ENCODE data around the gene HERC2. TPM values are rescaled to one million over a fixed set of nuclear protein-coding genes. Genes with fewer than 3 reads are reported as not detected.

The HERC2 gene
- total RNA-seq, 1 donor from 2014 or later, result 40.3 TPM

GRCh38 chr15:28098360-28098765 is 223.6 kb downstream of the HERC2 start:
- DNase-seq (ENCODE audit: low read depth in 2 of 2), result no peak

DNA sequence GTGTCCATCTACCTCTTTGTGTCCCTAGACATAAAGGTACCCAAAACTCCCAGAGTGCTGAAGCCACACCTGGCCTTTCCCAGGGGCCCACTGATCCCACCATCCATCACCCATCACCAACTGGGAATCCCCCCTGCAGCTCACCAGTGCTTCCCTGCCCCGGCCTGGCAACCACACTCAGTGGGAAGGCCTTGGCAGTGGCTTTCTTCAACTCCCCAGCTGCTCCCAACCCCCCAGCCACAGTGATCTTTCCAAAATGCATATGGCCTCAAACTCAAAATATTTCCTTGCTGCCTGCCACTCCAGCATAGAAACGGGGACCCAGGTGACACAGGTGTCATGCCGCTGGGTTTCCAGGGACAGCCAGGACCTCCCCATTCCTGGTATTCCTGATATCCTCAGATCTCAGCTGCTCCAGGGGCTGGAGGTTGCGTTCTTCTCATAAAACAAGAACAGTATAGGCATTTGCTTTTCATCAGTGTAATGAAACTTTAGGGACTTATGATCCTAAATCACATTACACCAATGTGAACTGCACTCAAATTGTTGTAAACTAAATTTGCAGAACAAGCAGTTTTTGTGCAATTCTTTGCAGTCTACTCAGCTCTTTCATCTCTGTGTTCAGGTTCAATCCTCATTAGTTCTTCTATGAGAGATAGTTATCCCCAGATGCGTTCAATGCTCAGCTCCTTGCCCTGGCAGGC is 224.2 kb downstream of the HERC2 start:
- no peak for DNase-seq (ENCODE audit: low read depth in 2 of 2)

DNA sequence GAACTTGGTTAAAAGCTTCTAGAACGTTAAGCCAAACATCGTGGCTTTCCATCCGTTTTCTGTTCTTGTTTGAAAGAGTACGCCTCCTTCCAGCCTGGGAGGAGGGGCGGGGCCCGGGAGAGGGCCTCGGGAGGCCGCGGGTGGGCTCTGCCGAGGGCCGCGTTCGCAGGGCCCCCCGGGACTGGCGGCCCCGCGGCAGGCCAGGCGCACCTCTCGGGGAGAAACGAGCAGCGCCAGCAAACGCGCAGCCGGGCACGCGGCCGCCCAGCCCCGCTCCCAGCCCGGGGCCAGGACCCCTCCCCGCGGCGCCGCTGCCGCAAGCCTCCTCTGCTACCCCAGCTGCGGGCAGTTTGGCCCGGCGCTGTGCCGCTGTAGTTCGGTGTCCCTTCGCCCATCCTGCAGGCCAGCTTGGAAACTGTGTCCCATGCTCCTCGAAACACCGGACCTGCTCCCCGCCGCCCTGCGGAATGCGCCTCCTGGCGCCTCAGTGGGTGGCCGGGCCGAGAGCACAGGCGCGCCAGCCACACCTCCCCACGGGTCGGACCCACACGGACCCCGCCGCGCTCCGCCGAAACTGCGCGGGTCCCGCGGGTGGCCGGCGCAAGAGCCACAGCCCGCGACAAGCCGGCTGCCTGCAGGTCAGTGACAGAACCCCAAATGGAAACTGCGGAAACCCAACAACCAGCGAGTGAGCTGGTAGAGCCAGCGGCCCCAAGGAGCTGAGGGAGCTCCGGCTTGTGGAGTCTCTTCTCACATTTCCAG is 225.1 kb downstream of the HERC2 start:
- no peak for DNase-seq (ENCODE audit: low read depth in 2 of 2)

GRCh38 chr15:28096411-28096669 is 225.6 kb downstream of the HERC2 start:
- no peak for DNase-seq (ENCODE audit: low read depth in 2 of 2)

DNA sequence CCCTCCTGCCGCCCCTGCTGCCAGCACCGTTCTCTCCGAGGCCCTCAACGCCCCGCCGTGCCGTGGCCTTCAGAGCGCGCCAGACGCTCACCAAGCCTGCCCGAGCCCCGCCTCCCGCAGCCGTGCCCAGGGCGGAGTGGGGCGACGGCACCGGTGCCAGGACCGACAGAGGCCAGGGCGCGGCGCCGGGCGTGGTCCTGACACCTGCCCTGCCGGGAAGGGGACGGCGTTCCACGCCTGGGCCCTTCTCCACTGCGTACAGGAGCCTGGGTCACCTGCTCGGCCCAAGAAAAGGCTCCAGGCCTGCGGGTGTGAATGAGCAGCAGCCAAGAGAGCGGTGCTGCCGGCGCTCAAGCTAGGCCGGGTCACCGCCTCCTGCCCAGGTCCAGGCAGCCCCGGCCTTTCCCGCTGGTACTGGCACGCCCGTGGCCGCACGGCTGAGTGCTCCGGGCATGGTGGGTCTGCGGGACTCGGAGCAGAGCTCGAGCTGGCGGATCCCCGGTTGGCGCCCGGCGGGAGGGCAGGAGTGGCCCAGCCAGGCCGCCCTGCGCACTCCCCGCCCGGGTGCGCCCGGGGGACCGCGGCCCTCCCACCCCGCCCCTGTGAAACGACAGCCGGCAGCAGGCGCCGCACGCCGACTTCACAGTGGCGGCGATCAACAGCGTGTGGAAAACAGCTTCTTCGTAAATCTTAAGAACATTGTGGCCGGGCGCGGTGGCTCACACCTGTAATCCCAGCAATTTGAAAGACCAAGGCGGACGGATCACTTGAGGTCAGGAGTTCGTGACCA is 227.1 kb downstream of the HERC2 start:
- DNase-seq (ENCODE audit: low read depth in 2 of 2), result peak in 1 of 2 donors; percentile 15

DNA sequence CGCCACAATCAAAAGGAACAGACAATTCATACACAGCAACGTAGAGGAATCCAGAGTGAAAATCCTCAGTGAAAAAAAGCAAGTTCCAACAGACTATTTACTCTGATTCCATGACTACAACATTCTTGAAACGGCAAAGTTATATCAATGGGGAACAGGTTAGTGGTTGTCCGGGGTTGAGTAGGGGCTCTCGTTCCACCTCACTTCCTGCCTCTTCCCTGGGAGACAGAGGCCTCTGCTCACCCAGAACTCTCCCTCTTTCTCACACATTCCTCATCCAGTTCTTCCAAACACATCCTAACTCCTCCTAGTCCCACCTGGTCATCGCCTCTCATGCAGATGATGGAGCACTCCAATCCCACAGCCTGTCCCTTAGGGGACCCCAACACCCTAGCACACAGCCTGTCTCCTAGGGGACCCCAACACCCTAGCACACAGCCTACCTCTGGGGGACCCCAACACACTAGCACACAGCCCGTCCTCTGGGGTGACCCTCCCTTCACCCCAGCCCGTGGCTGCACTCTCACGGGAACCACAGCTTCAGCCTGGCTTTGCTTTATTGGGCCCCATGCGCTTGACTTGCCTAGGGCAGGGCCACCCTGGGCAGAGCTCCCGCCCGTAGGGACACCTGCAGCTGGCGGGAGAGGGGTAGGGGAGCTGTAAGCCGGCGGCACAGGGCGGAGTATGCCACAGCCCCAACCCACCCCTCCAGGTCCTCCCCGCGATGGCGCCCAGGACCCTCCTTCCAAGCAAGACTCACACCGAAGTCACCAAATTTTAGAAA is 228.0 kb downstream of the HERC2 start:
- DNase-seq (ENCODE audit: low read depth in 2 of 2), result no peak

DNA sequence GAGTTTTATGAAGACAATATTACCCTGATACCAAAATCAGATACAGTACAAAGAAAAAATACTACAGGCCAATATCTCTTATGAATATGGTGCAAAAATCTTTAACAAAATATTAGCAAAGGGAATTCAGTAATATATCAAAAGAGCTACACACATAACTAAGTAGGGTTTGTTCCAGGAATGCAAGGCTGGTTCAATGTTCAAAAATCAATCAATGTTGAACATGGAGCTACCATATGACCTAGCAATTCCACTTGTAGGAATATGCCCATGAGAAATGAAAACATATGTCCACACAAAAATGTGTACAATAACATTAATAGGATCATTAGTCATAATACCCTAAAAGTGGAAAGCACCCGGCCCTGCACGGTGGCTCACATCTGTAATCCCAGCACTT is 230.7 kb downstream of the HERC2 start:
- DNase-seq (ENCODE audit: low read depth in 2 of 2), result no peak

GRCh38 chr15:28086175-28086703 is 235.7 kb downstream of the HERC2 start:
- DNase-seq (ENCODE audit: low read depth in 2 of 2), result peak; percentile 41 to 65

DNA sequence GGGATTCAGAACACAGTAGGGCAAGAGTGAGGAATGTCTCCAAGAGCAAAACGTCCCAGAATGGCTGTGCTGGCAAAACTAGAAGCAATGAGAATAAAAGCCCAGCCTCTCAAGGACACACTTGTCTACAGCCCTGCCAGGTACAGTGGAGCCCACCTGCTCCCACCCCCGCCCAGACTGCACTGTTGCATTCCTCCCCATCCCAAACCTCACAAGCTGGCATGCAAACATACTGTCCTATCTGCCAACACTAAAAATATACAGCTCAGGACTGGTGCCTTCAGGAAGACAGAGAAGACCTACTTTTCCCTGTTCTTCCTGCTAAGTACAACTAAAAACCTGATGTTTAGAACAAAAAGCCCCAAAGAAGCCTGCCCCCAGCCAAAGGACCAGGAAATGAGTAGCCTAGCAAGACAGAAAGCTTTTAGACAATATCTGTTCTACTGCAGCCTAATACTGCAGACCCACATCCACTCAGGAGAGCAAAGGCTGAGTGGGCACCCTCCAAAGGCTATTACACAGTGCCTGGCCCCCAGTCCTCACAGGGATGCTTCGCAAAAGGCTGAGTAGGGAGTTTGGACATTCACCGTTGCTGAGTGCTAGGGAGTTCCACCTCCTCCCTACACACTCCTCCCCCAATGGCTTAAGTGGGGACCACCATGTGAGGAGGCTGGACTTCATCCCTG is 236.3 kb downstream of the HERC2 start:
- no peak for DNase-seq (ENCODE audit: low read depth in 2 of 2)

DNA sequence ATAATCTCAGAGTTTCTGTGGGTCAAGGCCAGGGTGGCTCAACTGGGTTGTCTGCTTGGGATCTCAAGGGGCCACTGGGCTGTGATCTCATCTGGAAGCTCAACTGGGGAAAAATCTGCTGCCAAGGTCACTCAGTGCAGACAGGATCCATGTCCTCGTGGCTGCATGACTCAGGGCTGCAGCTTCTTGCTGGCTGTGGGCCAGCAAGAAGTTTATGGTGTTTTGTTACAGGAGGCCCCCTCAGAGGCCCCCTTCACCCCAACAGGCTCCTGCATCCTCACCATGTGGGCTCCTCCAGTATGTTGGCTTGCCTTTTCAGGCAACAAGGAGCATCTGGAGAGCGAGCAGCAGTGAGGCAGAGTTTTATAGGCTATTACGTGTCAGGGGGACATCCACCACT is 237.4 kb downstream of the HERC2 start:
- DNase-seq (ENCODE audit: low read depth in 2 of 2), result no peak

DNA sequence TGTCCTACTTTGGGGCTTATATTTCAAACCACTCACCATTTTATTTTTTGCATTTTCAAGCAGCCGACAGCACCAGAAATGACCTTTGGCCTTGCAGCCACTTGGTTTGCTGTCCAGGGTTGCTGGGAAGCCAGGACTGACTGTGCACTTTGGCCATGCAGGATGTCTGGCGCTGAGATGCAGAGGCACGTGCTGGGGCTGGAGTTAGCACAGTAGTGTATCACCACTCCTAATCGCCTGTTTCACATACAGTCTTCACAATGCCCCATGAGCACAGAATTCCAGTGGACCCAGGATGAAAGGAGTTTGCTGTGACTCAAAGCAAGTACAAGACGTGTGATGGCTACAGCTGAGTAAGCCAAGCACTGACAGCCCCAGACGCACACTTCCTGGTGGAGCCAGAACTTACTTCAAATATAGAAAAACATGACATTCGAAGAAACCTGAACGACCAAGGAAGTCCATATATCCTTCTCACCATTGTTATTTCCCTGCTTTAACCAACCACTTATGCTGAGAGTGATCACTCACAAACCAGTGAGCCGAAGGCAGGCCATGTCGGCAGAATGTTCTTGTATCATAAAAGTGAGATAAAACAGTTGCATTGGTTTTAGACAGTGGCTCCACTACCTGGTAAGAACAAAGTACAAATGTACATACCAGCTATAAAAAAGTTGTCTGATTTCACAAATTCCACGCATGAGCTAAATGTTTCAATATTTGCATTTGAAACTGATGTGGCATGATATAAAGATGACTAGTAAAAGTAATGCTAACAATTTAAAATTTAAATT is 238.9 kb downstream of the HERC2 start:
- no peak for DNase-seq (ENCODE audit: low read depth in 2 of 2)

- no peak for DNase-seq (ENCODE audit: low read depth in 2 of 2)
Measured at GRCh38 chr15:28081594-28081993, 240.4 kb downstream of the HERC2 start.

- no peak for DNase-seq (ENCODE audit: low read depth in 2 of 2)
Measured at GRCh38 chr15:28080386-28080785, 241.6 kb downstream of the HERC2 start.

- DNase-seq (ENCODE audit: low read depth in 2 of 2), result no peak
Measured at GRCh38 chr15:28079313-28079969, 242.5 kb downstream of the HERC2 start.

DNA sequence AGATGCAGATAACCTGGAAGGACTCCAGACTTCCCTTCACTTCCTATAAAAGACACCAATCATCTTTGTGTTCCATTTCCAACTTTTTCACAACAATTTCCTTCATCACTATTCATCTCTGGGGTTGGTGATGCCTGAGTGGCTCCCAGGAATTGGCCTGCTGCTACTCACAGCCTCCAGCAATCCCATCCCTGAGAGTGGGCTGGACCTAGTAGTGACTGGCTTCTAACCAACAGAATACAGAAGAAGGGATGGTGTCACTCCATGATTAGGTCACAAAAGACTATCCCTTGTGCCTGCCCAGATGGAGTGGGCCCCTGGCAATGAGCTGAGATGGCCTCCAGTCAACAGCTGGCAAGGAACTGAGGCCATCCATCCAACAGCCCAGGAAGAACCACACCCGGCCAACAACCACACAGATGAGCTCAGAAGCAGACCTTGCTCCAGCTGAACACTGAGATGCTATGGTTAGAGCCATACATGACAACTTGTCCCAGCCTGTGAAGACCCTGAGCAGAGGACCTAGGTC is 243.7 kb downstream of the HERC2 start:
- DNase-seq (ENCODE audit: low read depth in 2 of 2), result no peak

GRCh38 chr15:28075573-28075972 is 246.4 kb downstream of the HERC2 start:
- no peak for DNase-seq (ENCODE audit: low read depth in 2 of 2)

DNA sequence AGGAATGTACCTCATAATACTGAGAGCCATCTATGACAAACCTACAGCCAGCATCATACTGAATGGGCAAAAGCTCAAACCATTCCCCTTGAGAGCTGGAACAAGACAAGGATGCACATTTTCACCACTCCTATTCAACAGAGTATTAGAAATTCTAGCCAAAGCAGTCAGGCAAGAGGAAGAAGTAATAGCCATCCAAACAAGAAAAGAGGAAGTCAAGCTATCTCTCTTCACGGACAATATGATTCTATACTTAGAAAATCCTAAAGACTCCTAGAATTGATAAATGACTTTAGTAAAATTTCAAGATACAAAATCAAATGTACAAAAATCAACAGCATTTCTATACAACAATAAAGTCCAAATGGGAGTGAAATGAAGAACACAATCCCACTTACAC is 253.0 kb downstream of the HERC2 start:
- no peak for DNase-seq (ENCODE audit: low read depth in 2 of 2)

GRCh38 chr15:28066231-28066630 is 255.7 kb downstream of the HERC2 start:
- DNase-seq (ENCODE audit: low read depth in 2 of 2), result no peak
